ENCODE results near the gene MICAL2.

The MICAL2 gene

GRCh38 chr11:12276831-12277475, 166.6 kb downstream of the MICAL2 start:
- no peak for DNase-seq

- no peak for DNase-seq
These were observed 168.6 kb downstream of the MICAL2 start for GRCh38 chr11:12278766-12279671.

GRCh38 chr11:12279672-12280108, 169.3 kb downstream of the MICAL2 start:
- no peak for DNase-seq

GRCh38 chr11:12280199-12280837, 169.9 kb downstream of the MICAL2 start:
- no peak for DNase-seq

- DNase-seq: no peak
These were observed 170.6 kb downstream of the MICAL2 start for GRCh38 chr11:12280838-12281565.

GRCh38 chr11:12281571-12282478, 171.4 kb downstream of the MICAL2 start:
- DNase-seq: peak; percentile 81

- no peak for DNase-seq
These were observed 172.3 kb downstream of the MICAL2 start for GRCh38 chr11:12282676-12283075.

GRCh38 chr11:12284316-12285050, 174.1 kb downstream of the MICAL2 start:
- no peak for DNase-seq

- no peak for DNase-seq
These were observed 174.7 kb downstream of the MICAL2 start for GRCh38 chr11:12285106-12285505.

GRCh38 chr11:12285811-12286222, 175.4 kb downstream of the MICAL2 start:
- DNase-seq: no peak

- no peak for DNase-seq
These were observed 176.2 kb downstream of the MICAL2 start for GRCh38 chr11:12286606-12287005.

GRCh38 chr11:12287009-12287373, 176.6 kb downstream of the MICAL2 start:
- DNase-seq: no peak

GRCh38 chr11:12287374-12288211, 177.2 kb downstream of the MICAL2 start:
- no peak for DNase-seq

- peak; percentile 60 for DNase-seq
These were observed 178.0 kb downstream of the MICAL2 start for GRCh38 chr11:12288212-12288930.

- no peak for DNase-seq
These were observed 178.7 kb downstream of the MICAL2 start for GRCh38 chr11:12288931-12289666.

GRCh38 chr11:12289667-12290476, 179.5 kb downstream of the MICAL2 start:
- no peak for DNase-seq

GRCh38 chr11:12290477-12290922, 180.1 kb downstream of the MICAL2 start:
- no peak for DNase-seq

- DNase-seq: no peak
These were observed 180.9 kb downstream of the MICAL2 start for GRCh38 chr11:12291313-12291712.
